Ascending aorta (tissue), 2 donors: ENCODE data around the gene TMEM40. TPM values are rescaled to one million over a fixed set of nuclear protein-coding genes. Genes with fewer than 3 reads are reported as not detected.

Experiments
- DNase-seq, 2 donors: peaks; one replicate each; pipeline ENCODE4 v3.0.0-alpha.2; 2019; ENCODE audit warnings: low spot score in 2 of 2
- H3K27ac ChIP-seq, 2 donors: fragments of 200-600 bp; sonication (generic); one replicate each; pipeline ENCODE4 v1.5.1; 2016 to 2017; ENCODE audit warnings: mild to moderate bottlenecking in 1 of 2
- H3K27me3 ChIP-seq: fragments of 200-600 bp; sonication (generic); one replicate; pipeline ENCODE4 v1.5.1; 2017
- H3K36me3 ChIP-seq, 2 donors: fragments of 200-600 bp; sonication (generic); one replicate each; pipeline ENCODE4 v1.5.1; 2016
- H3K4me1 ChIP-seq, 2 donors: fragments of 200-600 bp; sonication (generic); one replicate each; pipeline ENCODE4 v1.5.1; 2016 to 2017; ENCODE audit warnings: mild to moderate bottlenecking in 1 of 2
- H3K4me3 ChIP-seq, 2 donors: fragments of 200-600 bp; sonication (generic); one replicate each; pipeline ENCODE4 v1.5.1; 2016 to 2017; ENCODE audit warnings: mild to moderate bottlenecking in 1 of 2
- H3K9me3 ChIP-seq, 2 donors: fragments of 200-600 bp; sonication (generic); one replicate each; pipeline ENCODE4 v1.5.1; 2016
- CTCF ChIP-seq, 3 experiments: fragments of 200-600 bp in 2 of 3; fragments of 450-650 bp in 1 of 3; sonication (generic) in 2 of 3; IDR thresholded peaks; one replicate each; pipeline ENCODE4 v1.5.1; 2016 to 2019; ENCODE audit warnings: antibody characterized with exemption in 3 of 3, mild to moderate bottlenecking in 1 of 3, moderate library complexity in 1 of 3
- intact Hi-C: fragments of 100-400 bp; cut with DNase I; formaldehyde crosslinking; loops from one replicate; pipeline ENCODE4 v1.15.1; 2023
- total RNA-seq: library from RNA; depleted of rRNA; stranded (reverse); fragments of >200 nt; gene quantifications from one replicate; pipeline ENCODE4 v1.1.0, GENCODE V29; 2016

Gene TMEM40
- total RNA-seq, 1 donor from 2014 or later, result not detected

GRCh38 chr3:12733566-12733965 is 25.5 kb downstream of the TMEM40 start:
- Histone ChIP-seq H3K27me3 (no peaks in the 10 kb centered on the region), H3K9me3 (no peaks in the 10 kb centered on the region), H3K36me3 (no peaks in the 10 kb centered on the region), H3K27ac (no peak overlapping the region), H3K4me1 (peaks cover 0 to 3% of the 10 kb centered on the region in 2 donors), H3K4me3 (no peak overlapping the region)
- DNase-seq, result no peak
- no peak for TF ChIP-seq CTCF (IDR thresholded peaks at IDR 0.05)
- intact Hi-C loops, result no loop called here

- no peak for TF ChIP-seq CTCF (IDR thresholded peaks at IDR 0.05)
- H3K9me3 ChIP-seq, result no peaks in the 10 kb centered on the region
- no peaks in the 10 kb centered on the region for H3K27me3 ChIP-seq
- no peaks in the 10 kb centered on the region for H3K36me3 ChIP-seq
- H3K27ac ChIP-seq, result no peak overlapping the region
- peaks cover 0 to 3% of the 10 kb centered on the region in 2 donors for H3K4me1 ChIP-seq
- no peak overlapping the region for H3K4me3 ChIP-seq
- intact Hi-C loops, result no loop called here
- DNase-seq, result no peak
Observed at GRCh38 chr3:12730506-12731242, 28.4 kb downstream of the TMEM40 start.

GRCh38 chr3:12729051-12729651 is 29.9 kb downstream of the TMEM40 start:
- no peak for TF ChIP-seq CTCF (IDR thresholded peaks at IDR 0.05)
- Histone ChIP-seq H3K27me3 (no peaks in the 10 kb centered on the region), H3K9me3 (no peaks in the 10 kb centered on the region), H3K4me3 (no peak overlapping the region), H3K36me3 (no peaks in the 10 kb centered on the region), H3K27ac (no peak overlapping the region), H3K4me1 (peaks cover 0 to 3% of the 10 kb centered on the region in 2 donors)
- DNase-seq, result no peak
- intact Hi-C loops, result loop anchor here (10.0 kb wide), 1 partner anchor 594 kb away; no protein-coding TSS in a partner anchor

- TF ChIP-seq CTCF (IDR thresholded peaks at IDR 0.05), result no peak
- H3K27me3 ChIP-seq, result no peaks in the 10 kb centered on the region
- no peak for DNase-seq
- H3K27ac ChIP-seq, result no peak overlapping the region
- H3K4me1 ChIP-seq, result peaks cover 0 to 3% of the 10 kb centered on the region in 2 donors
- no peaks in the 10 kb centered on the region for H3K9me3 ChIP-seq
- H3K4me3 ChIP-seq, result no peak overlapping the region
- intact Hi-C loops, result loop anchor here (10.0 kb wide), 1 partner anchor 593 kb away; no protein-coding TSS in a partner anchor
- H3K36me3 ChIP-seq, result no peaks in the 10 kb centered on the region
Observed at GRCh38 chr3:12727937-12728336, 31.1 kb downstream of the TMEM40 start.

GRCh38 chr3:12727481-12727880 is 31.6 kb downstream of the TMEM40 start:
- no peak for TF ChIP-seq CTCF (IDR thresholded peaks at IDR 0.05)
- H3K27ac ChIP-seq, result no peak overlapping the region
- DNase-seq, result no peak
- intact Hi-C loops, result loop anchor here (10.0 kb wide), 1 partner anchor 593 kb away; no protein-coding TSS in a partner anchor
- peaks cover 0 to 3% of the 10 kb centered on the region in 2 donors for H3K4me1 ChIP-seq
- H3K9me3 ChIP-seq, result no peaks in the 10 kb centered on the region
- H3K27me3 ChIP-seq, result no peaks in the 10 kb centered on the region
- no peak overlapping the region for H3K4me3 ChIP-seq
- no peaks in the 10 kb centered on the region for H3K36me3 ChIP-seq
